KG1 (cell line): ENCODE results near the gene PECR.
"Not testable (repeated sequence)": the region's sequence is repeated elsewhere in the genome, so short reads cannot be mapped to it uniquely, and the experiment has no call there.

ENCODE experiments used
- DNase-seq: peaks from one replicate; lab custom pipeline; 2025; lab: John Stamatoyannopoulos, UW

Gene PECR

DNA sequence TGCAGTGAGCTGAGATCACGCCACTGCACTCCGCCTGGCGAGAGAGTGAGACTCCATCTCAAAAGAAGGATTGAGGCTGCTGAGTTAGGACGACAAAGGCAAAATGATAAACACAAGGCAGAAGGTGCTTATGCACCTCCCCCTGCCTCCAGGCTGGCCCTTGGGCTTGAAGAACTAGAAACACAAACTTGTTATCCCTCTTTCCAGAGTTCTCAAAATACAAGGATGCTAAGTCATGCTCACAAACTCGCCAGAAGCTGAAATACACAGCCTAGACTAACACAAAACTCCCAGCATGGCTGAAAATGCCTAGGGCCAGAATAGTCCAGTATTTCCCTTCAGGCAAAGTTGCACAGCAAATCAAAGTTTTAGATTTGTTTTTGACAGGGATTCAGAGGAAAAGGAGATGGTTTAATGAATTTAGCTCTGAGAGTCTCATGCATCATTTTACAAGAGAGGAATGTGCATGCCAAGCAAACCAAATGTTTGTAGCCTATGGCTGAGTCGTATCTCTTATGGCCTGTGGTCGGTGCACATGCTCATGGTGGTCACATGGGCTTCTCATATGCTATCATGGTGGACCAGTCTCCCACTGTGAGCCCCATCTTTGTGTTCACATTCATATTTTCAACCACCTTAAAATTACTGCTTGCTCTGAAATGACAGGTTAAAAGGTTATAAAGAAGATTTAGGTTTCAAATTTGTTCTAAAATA is 52.0 kb downstream of the PECR start:
- DNase-seq = no peak

DNA sequence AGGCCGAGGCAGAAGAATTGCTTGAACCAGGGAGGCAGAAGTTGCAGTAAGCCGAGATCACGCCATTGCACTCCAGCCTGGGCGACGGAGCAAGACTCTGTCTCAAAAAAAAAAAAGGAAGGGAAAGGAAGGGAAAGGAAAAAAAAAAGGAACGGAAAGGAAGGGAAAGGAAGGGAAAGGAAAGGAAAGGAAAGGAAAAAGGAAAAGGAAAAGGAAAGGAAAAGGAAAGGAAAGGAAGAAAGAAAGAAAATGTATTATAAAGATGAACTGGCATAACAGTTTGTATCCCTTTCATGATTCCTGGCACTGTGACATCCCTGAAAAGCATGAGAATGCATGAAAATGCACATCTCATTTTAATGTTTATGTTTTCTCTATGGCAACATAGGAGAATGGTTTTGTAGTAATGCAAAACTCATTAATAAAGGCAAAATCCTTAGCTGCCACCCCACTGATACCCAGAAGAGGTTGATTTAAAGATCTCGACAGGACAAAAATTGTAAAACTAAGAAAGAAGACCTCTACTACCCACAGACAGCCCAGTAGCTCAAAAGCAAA is 56.8 kb downstream of the PECR start:
- DNase-seq = no peak

DNA sequence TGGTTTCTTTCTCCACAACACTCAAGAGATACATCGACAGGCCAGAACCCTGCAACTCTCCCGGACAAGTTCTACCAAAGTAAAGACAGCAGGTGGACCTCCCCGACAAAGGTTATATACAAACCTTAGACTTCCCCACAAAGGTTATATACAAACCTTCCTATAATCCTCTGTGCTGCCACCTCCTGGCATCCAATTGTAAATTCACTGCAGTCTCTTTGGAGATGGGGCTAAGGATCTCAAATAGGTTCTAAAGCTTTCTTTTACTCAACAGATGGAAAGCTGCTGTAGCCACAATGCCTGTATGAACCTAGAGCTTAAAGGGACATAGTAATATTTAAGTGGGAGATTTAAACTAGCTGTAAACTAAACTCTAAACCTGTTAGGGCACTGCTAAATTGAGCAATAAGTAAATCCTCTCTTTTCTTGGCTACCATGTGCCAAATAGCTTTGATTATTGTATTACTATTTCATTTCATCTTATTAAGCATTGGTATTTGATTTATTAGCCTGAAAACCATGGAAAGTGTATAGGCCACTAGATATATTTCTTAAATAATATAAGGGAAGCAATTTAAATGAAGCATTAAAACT is 58.5 kb downstream of the PECR start:
- peak; percentile 28 for DNase-seq

DNA sequence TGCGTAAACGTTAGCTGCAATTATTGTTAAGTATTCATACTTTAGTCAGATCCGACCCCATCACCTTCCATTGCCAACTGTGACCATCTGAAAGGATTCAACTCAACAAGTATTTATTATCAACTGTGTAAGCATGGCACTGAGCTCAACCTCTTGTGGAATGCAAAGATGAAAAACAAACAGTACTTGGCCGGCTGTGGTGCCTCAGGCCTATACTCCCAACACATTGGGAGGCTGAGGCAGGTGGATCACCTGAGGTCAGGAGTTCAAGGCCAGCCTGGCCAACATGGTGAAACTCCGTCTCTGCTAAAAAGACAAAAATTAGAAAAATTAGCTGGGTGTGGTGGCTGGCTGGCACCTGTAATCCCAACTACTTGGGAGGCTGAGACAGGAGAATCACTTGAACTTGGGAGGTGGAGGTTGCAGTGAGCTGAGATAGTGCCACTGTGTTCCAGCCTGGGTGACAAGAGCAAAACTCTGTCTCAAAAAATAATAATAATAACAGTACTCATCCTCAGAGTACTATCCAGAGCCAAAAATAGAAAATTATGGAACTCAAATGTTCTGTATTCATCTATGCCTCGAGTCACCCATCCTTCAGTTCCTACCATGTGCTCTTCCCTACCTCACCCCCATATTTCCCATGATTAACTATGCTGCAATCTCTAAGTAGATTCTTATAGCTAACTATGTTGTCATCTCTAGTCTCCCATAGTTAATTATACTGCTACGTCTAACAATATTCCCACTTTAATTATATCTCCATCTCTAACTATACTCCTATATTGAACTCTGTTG is 59.6 kb downstream of the PECR start:
- DNase-seq = no peak

DNA sequence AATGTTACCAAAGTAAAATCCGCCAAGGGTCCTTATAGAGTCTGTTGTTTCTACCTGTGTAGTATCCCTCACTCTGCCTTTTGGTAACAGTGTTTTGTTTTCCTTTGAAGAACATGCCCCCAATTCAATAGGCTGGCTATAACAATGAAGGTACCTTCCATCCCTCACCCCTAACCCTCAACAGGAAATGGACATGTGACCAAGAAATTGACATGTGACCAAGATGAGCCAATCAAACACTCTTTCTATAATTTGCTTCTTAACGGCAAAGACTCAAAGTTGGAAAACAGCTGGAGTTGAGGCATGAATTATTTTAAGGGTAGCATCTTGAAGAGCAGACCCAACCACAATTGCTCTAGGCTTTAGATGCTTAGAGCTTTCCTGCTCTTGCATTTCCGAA is 62.9 kb downstream of the PECR start:
- DNase-seq = no peak

DNA sequence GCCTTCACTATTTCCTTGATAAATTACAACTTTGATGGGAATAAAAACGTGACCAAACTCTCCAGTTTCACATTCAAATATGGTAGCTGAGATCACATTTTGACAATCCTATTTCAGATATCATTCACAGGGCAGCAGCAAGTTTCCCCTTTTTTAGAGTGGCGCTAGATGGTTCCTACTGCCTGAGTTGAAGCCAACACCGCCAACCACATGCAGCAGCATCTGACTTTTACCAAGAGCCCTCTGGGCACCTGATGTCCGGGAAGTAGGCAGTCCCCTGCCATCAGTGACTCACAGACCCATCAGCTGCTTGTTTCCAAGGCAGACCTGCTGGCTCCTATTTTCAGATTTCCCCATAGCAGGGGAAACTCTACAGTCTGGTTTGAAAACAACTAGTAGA is 64.2 kb downstream of the PECR start:
- DNase-seq = no peak

DNA sequence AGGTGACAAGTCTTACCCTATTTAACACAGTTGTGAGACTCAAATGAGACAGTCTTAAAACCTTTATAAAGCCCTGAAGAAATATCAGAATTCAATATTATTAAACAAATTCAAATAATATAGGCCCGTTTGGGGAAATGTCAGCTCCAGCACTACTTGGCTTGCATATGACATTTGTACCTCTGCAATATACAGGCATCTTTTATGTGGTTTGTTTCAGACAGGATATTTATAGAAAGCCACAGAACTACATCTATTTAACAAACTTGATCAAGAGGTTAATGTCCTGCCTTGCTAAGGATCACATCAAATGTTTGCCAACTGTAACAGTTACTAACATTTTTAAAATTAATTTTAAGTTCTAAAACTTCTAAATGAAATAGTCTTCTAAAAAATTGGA is 65.0 kb downstream of the PECR start:
- no peak for DNase-seq

DNA sequence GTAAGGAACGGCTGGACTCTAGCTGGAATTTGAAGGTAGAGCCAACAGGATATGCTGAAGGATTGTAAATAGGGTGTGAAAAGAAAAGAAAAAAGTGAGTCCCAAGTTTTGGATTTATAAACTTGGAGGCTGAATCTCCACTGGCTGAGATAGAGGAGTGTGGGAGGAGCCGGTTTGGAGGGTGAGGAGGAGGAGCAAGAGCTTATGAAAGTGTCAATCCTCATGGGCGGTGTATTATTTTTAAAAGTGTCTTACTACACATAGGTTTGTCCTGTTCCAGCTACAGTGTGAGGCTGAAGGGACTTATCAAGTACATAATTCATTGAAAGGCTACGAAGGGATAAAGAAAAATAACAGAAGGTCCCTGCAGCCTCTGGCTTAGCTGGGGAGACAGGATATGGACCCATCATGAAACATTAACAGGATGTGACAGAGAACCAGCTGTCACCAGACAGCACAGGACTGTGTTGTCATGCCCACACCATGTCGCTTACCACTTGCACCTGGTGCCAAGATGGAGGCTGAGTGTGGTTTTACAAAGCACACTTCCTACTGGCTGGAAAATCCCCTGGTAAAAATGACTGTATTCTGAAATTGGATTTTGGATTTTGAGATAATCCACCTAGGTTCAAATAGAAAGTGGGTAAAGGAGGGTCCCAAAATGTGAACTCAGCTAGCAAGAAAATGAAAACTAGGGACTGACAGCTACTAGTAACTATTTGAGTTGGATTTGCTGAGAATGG is 65.7 kb downstream of the PECR start:
- no peak for DNase-seq

DNA sequence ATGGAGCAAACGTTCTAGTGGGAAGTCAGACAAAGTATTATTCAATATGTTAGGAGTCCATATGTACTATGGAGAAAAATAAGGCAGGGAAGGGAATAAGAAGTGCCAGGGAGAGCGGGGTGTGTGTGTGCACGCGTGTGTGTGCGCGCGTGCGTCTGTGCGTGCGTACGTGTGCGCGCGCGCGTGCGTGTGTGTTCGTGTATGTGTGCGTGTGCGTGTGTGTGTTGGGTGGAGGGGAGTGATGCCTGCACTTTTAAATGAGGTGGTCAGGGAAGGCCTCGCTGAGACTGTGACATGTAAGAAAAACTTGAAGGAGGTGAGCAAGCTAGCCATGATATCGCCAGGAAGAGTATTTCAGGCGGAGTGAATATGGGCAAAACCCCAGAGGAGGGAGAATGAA is 66.6 kb downstream of the PECR start:
- DNase-seq = no peak

DNA sequence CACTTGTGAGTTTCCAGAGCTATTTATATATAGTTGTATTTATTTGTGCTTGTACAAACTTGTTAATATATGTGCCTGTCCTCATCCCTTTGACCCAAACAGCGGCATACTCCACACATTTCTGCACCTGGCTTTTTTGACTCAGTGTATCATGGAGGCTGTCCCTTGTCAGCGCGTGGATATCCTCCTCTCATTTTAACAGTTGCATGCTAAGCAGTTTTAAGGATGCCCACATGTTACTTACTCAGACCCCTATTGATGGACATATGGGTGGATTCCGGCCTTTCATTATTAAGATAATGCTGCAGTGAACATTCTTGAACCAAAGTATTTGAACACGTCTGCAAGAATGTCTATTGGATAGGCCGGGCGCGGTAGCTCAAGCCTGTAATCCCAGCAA is 67.6 kb downstream of the PECR start:
- DNase-seq = no peak

DNA sequence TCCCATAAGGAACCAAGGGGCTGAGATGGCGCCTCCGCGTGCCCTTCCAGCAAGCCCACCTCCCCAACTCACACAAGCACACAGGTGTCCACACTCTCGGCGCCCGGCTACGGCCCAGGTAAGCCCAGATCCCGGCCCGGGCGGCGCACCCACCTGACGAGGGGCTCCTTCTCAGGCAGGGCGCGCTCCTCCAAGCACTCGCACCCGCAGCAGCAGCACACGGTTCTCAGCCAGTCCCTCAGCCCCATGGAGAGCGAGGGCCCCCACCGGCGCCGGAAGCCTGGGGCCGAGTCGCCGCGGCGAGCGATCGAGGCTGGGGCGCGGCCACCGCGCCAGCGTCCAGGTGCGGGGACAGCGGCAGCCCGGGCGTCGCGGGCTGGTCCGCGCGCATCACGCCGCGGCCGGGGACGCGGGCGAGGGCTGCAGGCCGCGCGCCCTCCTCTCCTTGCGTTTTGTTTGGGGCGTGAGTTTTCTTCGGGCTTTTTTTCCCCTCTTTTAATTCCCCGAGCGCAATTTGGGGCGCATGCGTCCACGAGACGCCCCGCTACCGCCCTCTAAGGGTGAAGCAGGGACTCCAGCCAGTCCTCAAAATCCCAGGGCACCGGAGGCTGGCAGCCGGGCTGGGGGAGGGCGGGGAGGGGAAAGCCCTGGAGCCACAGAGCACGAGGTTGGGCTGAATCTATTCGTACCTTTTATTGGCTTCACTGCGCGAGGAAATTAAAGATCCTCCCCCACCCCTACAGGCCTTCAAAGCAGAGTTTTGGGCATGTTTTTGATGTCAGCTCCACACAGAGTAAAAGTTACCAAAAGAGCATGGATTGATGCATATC is 68.3 kb downstream of the PECR start, which contains the start of gene MREG:
Gene MREG (minus strand): TSS at position 472 of the 830 bp plus-strand sequence. CDS start 224 bp downstream, at position 248.
- peak; percentile 50 for DNase-seq

DNA sequence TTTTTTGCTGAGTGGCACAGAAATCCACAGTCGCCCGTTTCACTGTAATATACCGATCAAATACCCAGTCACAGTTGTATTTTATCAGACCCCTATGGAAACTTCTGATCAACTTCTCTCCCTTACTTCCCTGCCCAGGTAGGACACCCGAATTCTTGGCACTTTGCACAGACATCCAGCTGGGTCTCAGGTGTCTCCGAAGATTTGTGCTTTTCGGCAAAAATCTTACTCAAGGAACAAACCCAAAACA is 68.9 kb downstream of the PECR start:
- no peak for DNase-seq

DNA sequence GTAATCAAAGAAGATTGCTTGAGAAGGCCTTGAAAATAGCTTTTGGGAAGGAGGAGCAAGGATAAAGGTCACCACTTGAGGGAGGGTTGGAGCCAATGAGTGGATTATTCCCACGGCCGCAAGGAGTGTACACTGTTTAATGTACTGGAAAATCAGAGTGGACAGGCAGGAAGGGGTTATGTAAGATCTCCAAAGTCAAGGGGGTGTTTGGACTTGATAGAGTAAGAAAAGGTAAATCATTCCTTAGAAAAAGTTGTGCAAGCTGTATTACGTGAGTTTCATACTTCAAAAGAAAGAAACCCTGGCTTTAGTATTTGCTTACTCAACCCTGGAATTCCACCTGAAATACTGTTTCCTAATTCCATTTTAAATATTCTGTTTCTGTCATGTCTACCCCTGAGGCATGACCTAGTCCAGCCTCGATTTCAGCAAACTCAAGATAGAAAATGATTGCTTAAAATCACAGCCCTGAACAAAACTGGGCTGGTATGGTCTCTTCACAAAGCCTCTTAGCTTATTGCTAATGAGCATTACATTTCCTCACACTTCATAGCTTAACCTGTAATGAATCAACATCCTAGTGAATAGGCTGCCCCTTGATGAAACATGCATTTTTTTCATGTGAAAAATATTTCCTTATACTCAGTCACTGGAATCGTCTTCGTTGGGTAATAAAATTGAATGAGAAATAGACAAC is 69.3 kb downstream of the PECR start:
- no peak for DNase-seq

DNA sequence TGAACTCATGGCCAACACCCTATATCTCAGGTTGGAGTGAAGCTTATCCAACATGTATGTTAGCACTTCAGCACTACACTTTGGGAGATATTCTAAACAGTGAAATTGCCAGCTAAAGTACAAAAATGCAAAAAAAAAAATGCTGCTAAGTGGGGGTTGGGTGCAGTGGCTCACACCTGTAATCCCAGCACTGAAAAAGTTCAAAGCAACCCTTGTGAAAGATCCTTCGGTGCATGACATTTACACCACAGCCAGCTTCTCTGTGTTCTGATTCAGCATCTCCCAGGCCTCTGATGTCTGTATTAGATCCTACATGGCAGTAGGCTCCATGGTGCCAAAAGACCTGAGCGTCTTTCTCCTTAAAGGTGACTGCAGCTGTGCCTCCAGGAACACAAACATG is 72.4 kb downstream of the PECR start:
- not testable (repeated sequence) for DNase-seq

DNA sequence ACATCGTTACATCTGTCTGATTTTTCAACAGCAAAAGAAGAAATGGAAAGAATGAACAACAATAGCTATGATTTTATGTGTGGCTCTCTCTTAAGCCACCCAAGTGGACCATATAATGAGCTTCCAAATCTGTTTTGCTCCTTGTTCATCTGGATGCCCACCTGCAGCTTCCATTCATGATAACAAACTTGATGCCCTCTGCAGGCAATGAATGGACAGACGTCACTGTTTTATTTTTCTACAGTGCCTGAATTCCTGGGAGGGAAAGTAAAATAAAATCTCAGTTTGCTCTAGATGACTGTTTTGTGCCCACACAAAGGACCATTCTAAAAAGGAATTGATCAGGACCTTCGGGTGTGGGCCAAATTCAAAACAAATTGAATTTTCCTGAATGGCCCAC is 73.2 kb downstream of the PECR start:
- no peak for DNase-seq

DNA sequence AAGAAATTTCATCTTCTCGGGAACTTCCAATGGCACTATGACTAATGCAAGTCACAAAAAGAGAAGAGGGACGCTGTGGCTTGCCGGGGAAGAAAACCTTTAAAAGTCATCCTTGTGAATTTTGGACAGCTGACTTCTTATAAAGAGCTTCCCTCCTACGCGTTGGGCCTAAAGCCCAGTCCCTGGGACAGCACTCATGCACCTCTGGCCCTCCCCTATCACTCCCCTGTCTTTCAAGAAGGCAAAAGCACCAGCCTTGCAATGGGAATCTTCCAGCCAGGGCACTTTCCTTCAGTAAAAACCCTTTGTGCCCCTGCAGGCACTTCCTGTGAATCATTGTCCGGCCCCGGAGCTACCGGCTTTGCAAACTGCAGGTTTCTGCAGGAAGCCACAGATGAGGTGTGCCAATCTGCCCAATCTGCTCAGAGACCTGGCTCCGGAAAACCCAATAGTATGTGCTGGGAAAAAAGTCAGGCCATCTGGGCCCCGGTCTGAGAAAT is 75.4 kb downstream of the PECR start:
- DNase-seq = peak; percentile 52

DNA sequence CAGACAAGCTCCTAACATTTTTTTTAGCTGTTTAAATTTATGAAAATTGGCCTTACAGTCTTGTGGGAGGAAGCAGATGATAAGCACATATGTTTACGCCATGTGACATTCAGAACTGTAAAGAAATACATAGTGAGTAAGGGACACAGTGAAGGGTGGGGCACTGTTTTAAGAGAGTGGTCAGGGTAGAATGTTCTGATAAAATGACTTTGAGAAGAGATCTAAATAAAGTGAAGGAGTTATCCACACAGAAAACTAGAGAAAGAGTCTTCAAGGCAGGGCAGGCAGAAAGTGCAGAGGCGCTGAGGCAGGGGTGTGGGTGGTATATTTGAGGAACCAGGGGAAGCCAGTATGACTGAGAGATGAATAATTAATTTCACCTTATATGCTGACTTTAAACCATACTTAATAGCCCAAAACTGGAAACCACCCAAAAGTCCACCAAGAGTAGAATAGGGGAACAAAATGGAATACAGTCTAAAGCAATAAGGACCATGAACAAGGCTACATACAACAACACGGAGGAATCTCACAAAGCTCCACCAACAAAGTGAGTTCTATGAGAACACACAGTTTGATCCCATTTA is 76.8 kb downstream of the PECR start:
- no peak for DNase-seq

DNA sequence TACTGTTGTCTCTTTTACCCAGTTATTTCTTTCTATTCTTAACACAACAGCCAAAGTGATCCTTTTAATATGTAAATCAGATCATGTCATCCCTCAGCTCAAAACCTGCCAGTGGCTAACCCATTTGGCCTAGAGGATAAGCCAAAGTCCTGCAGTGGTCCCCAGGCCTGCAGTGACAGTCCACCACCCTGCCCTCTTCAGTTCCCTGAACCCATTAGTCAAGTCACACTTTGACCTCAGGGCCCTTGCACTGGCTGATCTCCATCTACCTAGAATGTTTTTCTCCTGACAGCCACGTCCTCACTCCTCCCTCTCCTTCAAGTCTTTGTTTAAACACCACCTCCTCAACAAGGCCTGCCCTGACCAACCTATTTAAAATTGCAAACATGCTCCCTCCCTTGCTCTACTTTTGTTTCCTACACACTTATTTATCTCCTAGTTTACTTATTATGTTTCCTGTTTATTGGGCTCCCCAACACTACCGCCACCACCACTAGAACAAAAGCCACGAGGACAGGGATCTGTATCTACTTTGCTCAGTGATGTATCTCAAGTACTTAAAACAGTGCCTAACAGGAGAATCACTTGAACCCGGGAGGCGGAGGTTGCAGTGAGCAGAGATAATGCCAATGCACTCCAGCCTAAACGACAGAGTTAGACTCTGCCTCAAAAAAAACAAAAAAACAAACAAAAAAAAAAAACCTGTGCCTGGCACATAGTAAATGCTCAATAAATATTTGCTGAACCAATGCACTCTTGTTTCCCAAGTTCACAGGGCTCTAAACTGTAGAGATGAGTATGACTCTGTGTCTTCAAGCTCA is 77.5 kb downstream of the PECR start:
- no peak for DNase-seq

DNA sequence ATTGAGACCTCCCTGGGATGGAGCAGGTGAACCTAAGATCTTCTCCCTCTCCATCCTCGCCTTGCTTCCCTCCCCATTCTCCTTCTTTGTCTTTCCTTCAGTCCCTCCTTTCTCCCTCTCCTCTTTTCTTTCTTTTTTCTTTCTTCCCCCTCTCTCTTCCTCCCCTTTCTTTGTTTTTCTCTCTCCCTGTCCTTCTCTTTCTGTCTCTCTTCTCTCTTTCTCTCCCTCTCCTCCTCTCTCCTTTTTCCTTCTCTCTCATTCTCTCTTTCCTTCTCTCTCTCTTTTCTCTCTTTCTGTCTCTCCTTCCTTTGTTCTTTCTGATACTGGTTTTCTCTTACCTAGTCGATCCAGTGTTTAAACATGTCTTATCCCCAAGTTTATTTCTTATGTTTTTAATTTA is 78.9 kb downstream of the PECR start:
- no peak for DNase-seq
